ENCODE measurements around the gene AP4B1. TPM values are rescaled to one million over a fixed set of nuclear protein-coding genes. Genes with fewer than 3 reads are reported as not detected.

The AP4B1 gene
- total RNA-seq, 2 donors from 2014 or later = 46.5 to 61.7 TPM

DNA sequence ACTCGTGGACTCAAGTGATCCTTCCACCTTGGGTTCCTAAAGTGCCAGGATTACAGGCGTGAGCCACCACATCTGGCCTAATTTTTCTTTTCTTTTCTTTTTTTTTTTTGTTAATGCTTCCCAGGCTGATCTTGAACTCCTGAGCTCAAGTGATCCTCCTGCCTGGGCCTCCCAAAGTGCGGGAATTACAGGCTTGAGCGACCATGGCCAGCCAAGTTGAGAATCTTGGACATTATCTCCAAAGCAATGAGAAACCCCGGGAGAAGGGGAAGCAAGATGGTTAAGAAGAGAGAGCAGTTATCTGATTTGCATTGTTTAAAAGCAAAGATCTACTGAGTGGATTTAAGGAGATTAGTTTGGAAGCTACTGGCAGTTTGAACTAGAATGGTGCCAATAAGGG is 33.6 kb upstream of the AP4B1 start:
- H3K9me3 Mint-ChIP-seq = no peaks in the 10 kb centered on the region
- no peaks in the 10 kb centered on the region for H3K27me3 Mint-ChIP-seq
- H3K4me3 Mint-ChIP-seq = peak overlapping the region; percentile 85
- peak overlapping the region; percentile 76 for H3K27ac Mint-ChIP-seq
- peaks cover 63% of the 10 kb centered on the region for H3K4me1 Mint-ChIP-seq
- no peak for ATAC-seq (replicated peaks)
- H3K36me3 Mint-ChIP-seq (ENCODE audit: low read depth) = peaks cover 67% of the 10 kb centered on the region

GRCh38 chr1:113937146-113937545 is 32.5 kb upstream of the AP4B1 start:
- Mint-ChIP-seq H3K4me1 (peaks cover 68% of the 10 kb centered on the region), H3K27me3 (no peaks in the 10 kb centered on the region), H3K4me3 (peak overlapping the region; percentile 85), H3K36me3 (ENCODE audit: low read depth) (peaks cover 69% of the 10 kb centered on the region), H3K27ac (peak overlapping the region; percentile 76), H3K9me3 (no peaks in the 10 kb centered on the region)
- peak; percentile 20 for ATAC-seq (replicated peaks)

GRCh38 chr1:113935970-113936369 is 31.4 kb upstream of the AP4B1 start:
- ATAC-seq (replicated peaks) = no peak
- Mint-ChIP-seq H3K27ac (peak overlapping the region; percentile 20), H3K36me3 (ENCODE audit: low read depth) (peaks cover 69% of the 10 kb centered on the region), H3K27me3 (no peaks in the 10 kb centered on the region), H3K4me1 (peaks cover 74% of the 10 kb centered on the region), H3K9me3 (no peaks in the 10 kb centered on the region), H3K4me3 (peak overlapping the region; percentile 85)

DNA sequence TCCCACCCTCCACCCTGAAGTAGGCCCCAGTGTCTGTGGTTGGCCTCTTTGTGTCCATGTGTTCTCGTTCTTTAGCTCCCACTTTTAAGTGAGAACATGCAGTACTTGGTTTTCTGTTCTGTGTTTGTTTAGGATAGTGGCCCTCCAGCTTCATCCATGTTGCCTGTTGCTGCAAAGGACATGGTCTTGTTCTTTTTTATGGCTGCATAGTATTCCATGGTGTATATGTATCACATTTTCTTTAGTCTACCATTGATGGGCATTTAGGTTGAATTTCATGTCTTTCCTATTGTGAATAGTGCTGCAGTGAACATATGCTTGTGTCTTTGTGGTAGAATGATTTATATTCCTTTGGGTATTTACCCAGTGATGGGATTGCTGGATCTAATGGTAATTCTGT is 30.6 kb upstream of the AP4B1 start:
- Mint-ChIP-seq H3K27ac (peak overlapping the region; percentile 20), H3K36me3 (ENCODE audit: low read depth) (peaks cover 69% of the 10 kb centered on the region), H3K4me1 (peaks cover 66% of the 10 kb centered on the region), H3K9me3 (no peaks in the 10 kb centered on the region), H3K27me3 (no peaks in the 10 kb centered on the region), H3K4me3 (peak overlapping the region; percentile 85)
- ATAC-seq (replicated peaks) = no peak

DNA sequence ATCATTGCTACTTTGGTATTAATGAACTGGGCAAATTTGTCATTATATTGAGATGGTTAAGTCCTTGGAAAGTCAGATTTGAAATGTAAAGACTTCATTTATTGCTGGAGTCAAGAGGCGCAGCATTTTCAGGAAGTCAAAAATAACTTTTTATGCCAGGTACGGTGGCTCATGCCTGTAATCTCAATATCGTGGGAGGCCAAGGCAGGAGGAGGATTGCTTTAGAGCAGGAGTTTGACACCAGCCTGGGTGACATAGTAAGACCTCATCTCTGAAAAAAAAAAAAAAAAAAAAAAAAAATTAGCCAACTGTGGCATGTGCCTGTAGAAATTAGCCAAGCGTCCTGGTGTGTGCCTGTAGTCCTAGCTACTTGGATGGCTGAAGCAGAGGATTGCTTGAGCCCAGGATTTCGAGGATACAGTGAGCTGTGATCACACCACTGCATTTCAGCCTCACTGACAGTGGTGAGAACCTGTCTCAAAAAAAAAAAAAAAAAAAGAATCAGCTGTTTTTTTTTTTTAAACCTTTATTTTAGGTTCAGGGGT is 30.0 kb upstream of the AP4B1 start:
- H3K36me3 Mint-ChIP-seq (ENCODE audit: low read depth) = peaks cover 67% of the 10 kb centered on the region
- no peaks in the 10 kb centered on the region for H3K9me3 Mint-ChIP-seq
- H3K27me3 Mint-ChIP-seq = no peaks in the 10 kb centered on the region
- peak overlapping the region; percentile 99 for H3K27ac Mint-ChIP-seq
- peak overlapping the region; percentile 89 for H3K4me3 Mint-ChIP-seq
- peaks cover 62% of the 10 kb centered on the region for H3K4me1 Mint-ChIP-seq
- no peak for ATAC-seq (replicated peaks)

- Mint-ChIP-seq H3K4me1 (peaks cover 56% of the 10 kb centered on the region), H3K27ac (peak overlapping the region; percentile 99), H3K9me3 (no peaks in the 10 kb centered on the region), H3K36me3 (ENCODE audit: low read depth) (peaks cover 66% of the 10 kb centered on the region), H3K27me3 (no peaks in the 10 kb centered on the region), H3K4me3 (peak overlapping the region; percentile 89)
- no peak for ATAC-seq (replicated peaks)
Observed at GRCh38 chr1:113934006-113934405, 29.4 kb upstream of the AP4B1 start.

DNA sequence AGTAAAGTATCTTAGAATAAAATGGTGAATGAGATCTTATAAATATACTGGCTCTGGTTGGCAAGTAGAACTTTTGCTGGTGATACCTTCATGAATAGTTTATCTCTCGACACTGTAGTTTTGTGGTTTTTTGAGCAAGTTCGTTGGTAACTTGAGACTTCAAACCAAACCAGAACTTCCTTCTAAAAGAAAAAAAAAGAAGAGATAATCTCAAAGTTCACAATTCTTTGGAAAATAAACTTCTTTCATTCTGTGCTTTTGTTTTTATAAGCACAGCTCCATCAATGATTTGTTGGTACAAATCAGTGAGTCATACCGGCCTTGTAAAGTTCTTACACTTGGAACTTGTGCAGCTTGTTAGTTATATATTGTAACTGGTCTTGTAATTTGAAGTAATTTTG is 26.9 kb upstream of the AP4B1 start:
- Mint-ChIP-seq H3K9me3 (no peaks in the 10 kb centered on the region), H3K4me1 (peaks cover 53% of the 10 kb centered on the region), H3K27me3 (no peaks in the 10 kb centered on the region), H3K4me3 (peak overlapping the region; percentile 89), H3K27ac (peak overlapping the region; percentile 99), H3K36me3 (ENCODE audit: low read depth) (peaks cover 58% of the 10 kb centered on the region)
- no peak for ATAC-seq (replicated peaks)

- Mint-ChIP-seq H3K36me3 (ENCODE audit: low read depth) (peaks cover 56% of the 10 kb centered on the region), H3K27me3 (no peaks in the 10 kb centered on the region), H3K4me1 (peaks cover 51% of the 10 kb centered on the region), H3K9me3 (no peaks in the 10 kb centered on the region), H3K4me3 (peak overlapping the region; percentile 89), H3K27ac (peak overlapping the region; percentile 99)
- ATAC-seq (replicated peaks) = peak; percentile 72
Observed at GRCh38 chr1:113930499-113931161, 26.0 kb upstream of the AP4B1 start.

DNA sequence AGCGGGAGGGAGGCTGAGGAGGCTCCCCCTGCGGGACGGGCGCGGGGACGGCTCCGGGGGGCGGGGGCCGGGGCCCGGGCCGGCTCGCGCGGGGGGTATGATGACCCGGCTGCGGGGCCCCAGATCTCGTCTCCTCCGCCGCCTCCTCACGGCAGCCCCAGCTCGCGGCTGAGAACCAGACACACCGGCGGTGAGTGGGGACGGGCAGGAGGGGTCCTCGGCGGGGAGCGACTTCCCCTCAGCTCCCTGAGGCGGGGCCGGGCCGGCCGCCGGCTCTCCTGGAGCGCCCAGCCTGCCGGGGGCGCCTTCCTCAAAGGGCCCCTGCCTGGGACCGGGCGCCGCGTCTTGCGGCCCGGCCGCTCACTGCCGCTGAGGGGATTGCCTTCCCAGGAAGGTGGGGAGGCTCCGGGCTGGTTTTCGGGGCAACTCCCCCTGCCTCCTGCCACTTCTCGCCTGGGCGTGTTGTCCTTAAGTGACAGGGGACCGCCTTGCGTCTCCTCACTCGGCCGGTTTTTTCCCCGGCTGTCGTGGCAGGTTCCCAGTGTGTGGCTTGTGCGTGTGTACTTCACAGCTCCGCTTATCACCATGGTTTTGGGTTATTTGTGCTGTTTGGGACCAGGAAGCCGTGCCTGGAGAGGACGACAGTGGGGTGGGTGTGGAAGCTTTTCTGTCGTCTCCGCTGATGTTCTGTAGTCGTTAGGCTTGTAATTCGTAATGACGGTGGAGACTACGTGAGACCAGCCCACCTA is 25.3 kb upstream of the AP4B1 start:
- peak overlapping the region; percentile 89 for H3K4me3 Mint-ChIP-seq
- H3K4me1 Mint-ChIP-seq = peaks cover 45% of the 10 kb centered on the region
- no peaks in the 10 kb centered on the region for H3K27me3 Mint-ChIP-seq
- peaks cover 51% of the 10 kb centered on the region for H3K36me3 Mint-ChIP-seq (ENCODE audit: low read depth)
- ATAC-seq (replicated peaks) = peak; percentile 38
- no peaks in the 10 kb centered on the region for H3K9me3 Mint-ChIP-seq
- peak overlapping the region; percentile 99 for H3K27ac Mint-ChIP-seq

- peaks cover 48% of the 10 kb centered on the region for H3K36me3 Mint-ChIP-seq (ENCODE audit: low read depth)
- peaks cover 42% of the 10 kb centered on the region for H3K4me1 Mint-ChIP-seq
- peak; percentile 62 for ATAC-seq (replicated peaks)
- peak within 1 kb of the TSS; percentile 99 for H3K27ac Mint-ChIP-seq
- no peaks in the 10 kb centered on the region for H3K27me3 Mint-ChIP-seq
- peak within 1 kb of the TSS; percentile 89 for H3K4me3 Mint-ChIP-seq
- no peaks in the 10 kb centered on the region for H3K9me3 Mint-ChIP-seq
Observed at GRCh38 chr1:113928941-113929749, 24.5 kb upstream of the AP4B1 start, which contains the start of gene HIPK1. TSS of gene HIPK1 (plus strand) at chr1:113929324.

GRCh38 chr1:113928187-113928930 is 23.8 kb upstream of the AP4B1 start:
- Mint-ChIP-seq H3K4me3 (peak overlapping the region; percentile 89), H3K4me1 (peaks cover 34% of the 10 kb centered on the region), H3K27ac (peak overlapping the region; percentile 97), H3K36me3 (ENCODE audit: low read depth) (peaks cover 40% of the 10 kb centered on the region), H3K9me3 (no peaks in the 10 kb centered on the region), H3K27me3 (no peaks in the 10 kb centered on the region)
- ATAC-seq (replicated peaks) = peak; percentile 10

GRCh38 chr1:113924473-113924872 is 19.9 kb upstream of the AP4B1 start:
- Mint-ChIP-seq H3K4me1 (peaks cover 13% of the 10 kb centered on the region), H3K9me3 (no peaks in the 10 kb centered on the region), H3K36me3 (ENCODE audit: low read depth) (peaks cover 5% of the 10 kb centered on the region), H3K27me3 (no peaks in the 10 kb centered on the region), H3K4me3 (no peak overlapping the region), H3K27ac (no peak overlapping the region)
- no peak for ATAC-seq (replicated peaks)

GRCh38 chr1:113922957-113923356 is 18.4 kb upstream of the AP4B1 start:
- ATAC-seq (replicated peaks) = no peak
- H3K36me3 Mint-ChIP-seq (ENCODE audit: low read depth) = no peaks in the 10 kb centered on the region
- no peak overlapping the region for H3K27ac Mint-ChIP-seq
- no peak overlapping the region for H3K4me3 Mint-ChIP-seq
- H3K9me3 Mint-ChIP-seq = no peaks in the 10 kb centered on the region
- no peaks in the 10 kb centered on the region for H3K27me3 Mint-ChIP-seq
- H3K4me1 Mint-ChIP-seq = peaks cover 9% of the 10 kb centered on the region

GRCh38 chr1:113918243-113918642 is 13.6 kb upstream of the AP4B1 start:
- no peak overlapping the region for H3K27ac Mint-ChIP-seq
- H3K27me3 Mint-ChIP-seq = no peaks in the 10 kb centered on the region
- peaks cover 6% of the 10 kb centered on the region for H3K4me1 Mint-ChIP-seq
- peaks cover 3% of the 10 kb centered on the region for H3K36me3 Mint-ChIP-seq (ENCODE audit: low read depth)
- H3K9me3 Mint-ChIP-seq = no peaks in the 10 kb centered on the region
- ATAC-seq (replicated peaks) = no peak
- no peak overlapping the region for H3K4me3 Mint-ChIP-seq

Data from activated T-helper 17 cell treated with anti-CD3 and anti-CD28 coated beads, Interleukin-2, amount 50 U/mL, for 72 hours (primary cell).